Fibroblast of mammary gland (primary cell): Measurements from ENCODE around the gene TCF7L2.

ENCODE experiments used
- DNase-seq: peaks from one replicate; pipeline ENCODE4 v3.0.0-alpha.2; 2010; ENCODE audit warnings: low read depth
- H3K4me3 ChIP-seq: 2 replicates; pipeline ENCODE4 v1.5.1; 2011; ENCODE audit warnings: low read depth, mild to moderate bottlenecking, low read length, moderate library complexity; ENCODE audit not compliant: control insufficient read depth
- TF ChIP-seq, protein P1 (sequence below): conservative IDR thresholded peaks from 2 replicates; pipeline ENCODE4 v1.5.1; 2011; ENCODE audit warnings: low read depth, low read length, inconsistent platforms; ENCODE audit not compliant: control insufficient read depth, insufficient read depth

Gene TCF7L2

GRCh38 chr10:113019096-113019495 is 69.0 kb downstream of the TCF7L2 start:
- no peak overlapping the region for H3K4me3 ChIP-seq
- DNase-seq, result no peak
- TF ChIP-seq, protein P1, sequence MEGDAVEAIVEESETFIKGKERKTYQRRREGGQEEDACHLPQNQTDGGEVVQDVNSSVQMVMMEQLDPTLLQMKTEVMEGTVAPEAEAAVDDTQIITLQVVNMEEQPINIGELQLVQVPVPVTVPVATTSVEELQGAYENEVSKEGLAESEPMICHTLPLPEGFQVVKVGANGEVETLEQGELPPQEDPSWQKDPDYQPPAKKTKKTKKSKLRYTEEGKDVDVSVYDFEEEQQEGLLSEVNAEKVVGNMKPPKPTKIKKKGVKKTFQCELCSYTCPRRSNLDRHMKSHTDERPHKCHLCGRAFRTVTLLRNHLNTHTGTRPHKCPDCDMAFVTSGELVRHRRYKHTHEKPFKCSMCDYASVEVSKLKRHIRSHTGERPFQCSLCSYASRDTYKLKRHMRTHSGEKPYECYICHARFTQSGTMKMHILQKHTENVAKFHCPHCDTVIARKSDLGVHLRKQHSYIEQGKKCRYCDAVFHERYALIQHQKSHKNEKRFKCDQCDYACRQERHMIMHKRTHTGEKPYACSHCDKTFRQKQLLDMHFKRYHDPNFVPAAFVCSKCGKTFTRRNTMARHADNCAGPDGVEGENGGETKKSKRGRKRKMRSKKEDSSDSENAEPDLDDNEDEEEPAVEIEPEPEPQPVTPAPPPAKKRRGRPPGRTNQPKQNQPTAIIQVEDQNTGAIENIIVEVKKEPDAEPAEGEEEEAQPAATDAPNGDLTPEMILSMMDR, result no peak

DNA sequence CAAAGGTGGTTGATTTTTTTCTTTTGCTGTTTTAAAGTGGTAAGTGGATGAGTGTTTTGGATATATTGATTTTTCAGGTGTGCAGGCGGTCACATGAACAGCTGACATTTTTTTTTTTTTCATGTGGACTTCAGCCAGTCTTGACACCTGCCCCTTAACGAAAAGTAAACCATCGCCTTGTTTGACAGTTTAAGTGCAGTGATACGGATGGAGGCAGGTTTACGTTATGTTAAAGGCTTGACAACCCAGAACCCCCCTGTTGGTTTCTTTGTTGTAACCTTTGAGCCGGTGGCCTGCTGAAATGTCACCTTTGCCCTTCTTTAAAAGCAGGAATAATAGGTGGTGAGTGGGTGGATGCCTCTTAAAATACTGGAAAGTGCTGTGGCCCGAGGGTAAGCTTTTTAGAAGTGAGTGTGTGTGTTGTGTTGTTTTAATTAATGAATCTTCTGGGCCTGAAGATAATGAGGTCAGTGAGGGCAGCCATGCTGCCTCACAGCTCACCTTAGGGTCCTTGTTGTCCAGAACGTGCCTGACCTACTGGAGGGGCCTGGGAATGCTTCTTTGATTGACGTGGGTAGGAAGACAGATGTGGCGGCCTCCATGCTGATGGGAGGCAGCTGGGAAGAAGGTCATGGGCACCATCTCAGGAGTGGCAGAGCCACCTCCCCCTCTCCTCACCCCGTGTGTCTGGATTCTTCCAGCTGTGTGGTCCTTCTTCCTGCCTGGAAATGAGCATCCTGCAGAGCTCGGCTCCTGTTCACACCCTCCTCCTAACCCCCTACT is 69.8 kb downstream of the TCF7L2 start:
- TF ChIP-seq, protein P1, result no peak
- no peak overlapping the region for H3K4me3 ChIP-seq
- DNase-seq, result no peak

GRCh38 chr10:113020475-113020753 is 70.4 kb downstream of the TCF7L2 start:
- TF ChIP-seq, protein P1, result no peak
- H3K4me3 ChIP-seq, result no peak overlapping the region
- DNase-seq, result no peak

GRCh38 chr10:113020838-113021237 is 70.8 kb downstream of the TCF7L2 start:
- TF ChIP-seq, protein P1, result no peak
- DNase-seq, result no peak
- H3K4me3 ChIP-seq, result no peak overlapping the region

DNA sequence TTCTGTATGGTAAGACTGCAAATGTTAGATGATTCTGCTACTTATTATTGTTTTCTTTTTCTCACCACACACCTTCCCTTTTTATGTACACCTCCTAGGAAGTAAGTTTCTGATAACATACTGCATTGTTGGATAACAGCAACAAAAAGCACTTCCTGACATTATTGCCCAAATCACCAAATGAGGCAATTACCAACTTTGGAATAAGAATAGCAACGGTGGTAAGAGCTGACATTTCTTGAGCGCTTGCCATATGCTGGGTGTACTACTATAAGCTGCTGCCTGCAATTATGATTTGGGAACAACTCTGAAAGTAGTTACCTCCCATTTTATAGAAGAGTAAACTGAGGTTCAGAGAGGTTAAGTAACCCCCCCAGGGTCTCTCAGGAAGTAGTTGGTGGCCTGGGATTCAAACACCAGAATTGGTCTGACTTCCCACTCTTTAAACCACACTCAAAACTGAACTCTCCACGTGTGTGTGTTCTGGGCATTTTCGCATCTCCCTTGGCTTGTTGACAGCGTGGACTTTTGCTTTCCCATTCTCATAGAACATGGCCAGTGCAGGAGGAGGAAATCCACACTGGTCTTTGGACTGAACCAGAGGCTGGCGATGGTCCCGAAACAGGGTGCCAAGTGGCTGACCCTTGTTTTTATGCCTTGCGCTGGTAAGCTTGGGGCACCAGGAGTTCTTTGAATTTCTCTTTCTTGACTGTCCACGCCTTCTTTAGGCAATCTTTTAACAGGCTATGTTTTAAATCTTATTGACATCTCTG is 71.4 kb downstream of the TCF7L2 start:
- H3K4me3 ChIP-seq, result no peak overlapping the region
- DNase-seq, result no peak
- TF ChIP-seq, protein P1, result no peak

DNA sequence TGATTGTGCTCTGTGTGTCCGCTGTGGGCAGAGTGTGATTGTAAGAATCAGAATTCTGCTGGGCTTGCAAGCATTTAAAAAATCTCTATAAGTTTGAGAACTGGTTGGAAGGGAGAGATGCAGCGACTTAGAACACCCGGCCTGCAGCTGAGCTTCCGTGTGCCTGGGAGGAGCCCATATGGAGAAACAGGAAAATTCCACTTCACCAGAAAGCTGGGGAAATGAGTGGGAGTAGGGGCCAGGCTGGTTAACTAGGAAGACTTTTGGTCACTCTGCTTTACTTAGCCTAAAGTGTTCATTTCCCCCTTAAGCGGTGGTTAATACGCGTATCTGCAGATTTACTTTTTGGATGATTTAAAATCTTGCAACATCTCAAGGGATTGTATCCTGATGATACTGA is 72.2 kb downstream of the TCF7L2 start:
- DNase-seq, result no peak
- TF ChIP-seq, protein P1, result no peak
- no peak overlapping the region for H3K4me3 ChIP-seq
